Nephron progenitor cell (in vitro differentiated cells): ENCODE results near the gene RPS10.

Source experiments
- DNase-seq: peaks from one replicate; pipeline ENCODE4 v3.0.0; 2021
- H3K27ac Mint-ChIP-seq: 2 replicates; pipeline ENCODE4 v1.8.0; 2021; ENCODE audit warnings: mild to moderate bottlenecking, moderate library complexity, mixed read lengths
- H3K27me3 Mint-ChIP-seq: 2 replicates; pipeline ENCODE4 v1.8.0; 2021; ENCODE audit warnings: mild to moderate bottlenecking, low read depth, mixed read lengths; ENCODE audit not compliant: poor library complexity
- H3K36me3 Mint-ChIP-seq: 2 replicates; pipeline ENCODE4 v1.8.0; 2021; ENCODE audit warnings: low read depth, mixed read lengths
- H3K4me1 Mint-ChIP-seq: 2 replicates; pipeline ENCODE4 v1.8.0; 2021; ENCODE audit warnings: mixed read lengths
- H3K4me3 Mint-ChIP-seq: 2 replicates; pipeline ENCODE4 v1.8.0; 2021; ENCODE audit warnings: mild to moderate bottlenecking, moderate library complexity, mixed read lengths
- H3K9me3 Mint-ChIP-seq: 2 replicates; pipeline ENCODE4 v1.8.0; 2021; ENCODE audit warnings: mild to moderate bottlenecking, moderate library complexity, mixed read lengths
- TF ChIP-seq, protein P1 (sequence below): fragments of 200-600 bp; sonication (generic); IDR thresholded peaks from 2 replicates; pipeline ENCODE4 v1.5.0; 2021; ENCODE audit warnings: antibody characterized with exemption

The RPS10 gene

DNA sequence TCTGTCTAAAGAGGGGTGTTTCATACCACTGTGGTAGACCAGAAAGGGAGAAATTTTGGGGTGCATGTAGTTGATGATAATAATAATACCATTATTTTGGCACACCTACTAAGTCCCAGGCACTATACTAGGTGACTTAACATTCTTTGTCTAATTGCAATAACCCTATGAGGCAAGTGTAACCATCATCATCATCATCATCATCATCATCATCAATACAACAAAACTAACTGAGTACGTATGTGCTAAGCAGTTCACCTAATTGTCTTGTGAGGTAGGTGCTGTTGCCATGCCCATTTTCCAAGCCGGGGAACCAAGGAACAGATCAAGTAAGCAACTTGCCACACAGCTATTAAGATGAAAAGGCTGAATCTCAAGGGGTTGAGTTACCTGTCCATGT lies 37.4 kb upstream of the RPS10 start:
- TF ChIP-seq, protein P1, sequence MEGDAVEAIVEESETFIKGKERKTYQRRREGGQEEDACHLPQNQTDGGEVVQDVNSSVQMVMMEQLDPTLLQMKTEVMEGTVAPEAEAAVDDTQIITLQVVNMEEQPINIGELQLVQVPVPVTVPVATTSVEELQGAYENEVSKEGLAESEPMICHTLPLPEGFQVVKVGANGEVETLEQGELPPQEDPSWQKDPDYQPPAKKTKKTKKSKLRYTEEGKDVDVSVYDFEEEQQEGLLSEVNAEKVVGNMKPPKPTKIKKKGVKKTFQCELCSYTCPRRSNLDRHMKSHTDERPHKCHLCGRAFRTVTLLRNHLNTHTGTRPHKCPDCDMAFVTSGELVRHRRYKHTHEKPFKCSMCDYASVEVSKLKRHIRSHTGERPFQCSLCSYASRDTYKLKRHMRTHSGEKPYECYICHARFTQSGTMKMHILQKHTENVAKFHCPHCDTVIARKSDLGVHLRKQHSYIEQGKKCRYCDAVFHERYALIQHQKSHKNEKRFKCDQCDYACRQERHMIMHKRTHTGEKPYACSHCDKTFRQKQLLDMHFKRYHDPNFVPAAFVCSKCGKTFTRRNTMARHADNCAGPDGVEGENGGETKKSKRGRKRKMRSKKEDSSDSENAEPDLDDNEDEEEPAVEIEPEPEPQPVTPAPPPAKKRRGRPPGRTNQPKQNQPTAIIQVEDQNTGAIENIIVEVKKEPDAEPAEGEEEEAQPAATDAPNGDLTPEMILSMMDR = no peak
- H3K4me3 Mint-ChIP-seq = no peak overlapping the region
- peaks cover 51% of the 10 kb centered on the region for H3K27me3 Mint-ChIP-seq
- no peak overlapping the region for H3K27ac Mint-ChIP-seq
- DNase-seq = no peak
- no peaks in the 10 kb centered on the region for H3K36me3 Mint-ChIP-seq
- H3K9me3 Mint-ChIP-seq = no peaks in the 10 kb centered on the region
- peaks cover 33% of the 10 kb centered on the region for H3K4me1 Mint-ChIP-seq

DNA sequence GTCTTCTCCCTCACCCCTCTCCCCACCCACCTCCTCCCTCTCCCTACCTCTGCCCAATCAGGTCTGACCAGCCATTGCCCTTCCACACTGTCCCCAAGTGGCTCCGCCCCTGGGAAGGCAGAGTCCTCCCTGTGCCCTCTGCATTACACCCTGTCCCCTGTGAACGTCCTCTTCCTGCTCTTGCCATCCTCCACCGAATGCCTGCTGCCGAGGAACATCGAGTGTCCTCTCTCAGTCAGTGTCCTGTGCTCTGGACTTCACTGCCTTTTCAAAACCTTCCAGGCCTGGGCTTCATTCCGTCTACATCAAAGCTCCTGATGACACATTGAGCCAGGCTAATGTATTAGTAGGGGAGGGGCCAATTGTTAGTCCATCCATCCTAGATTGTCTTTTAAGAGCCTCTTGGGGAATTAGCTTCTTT lies 36.7 kb upstream of the RPS10 start:
- TF ChIP-seq, protein P1 = no peak
- Mint-ChIP-seq H3K4me3 (peak overlapping the region; percentile 45), H3K4me1 (peaks cover 33% of the 10 kb centered on the region), H3K9me3 (no peaks in the 10 kb centered on the region), H3K27ac (no peak overlapping the region), H3K36me3 (no peaks in the 10 kb centered on the region), H3K27me3 (peaks cover 50% of the 10 kb centered on the region)
- peak; percentile 59 for DNase-seq

DNA sequence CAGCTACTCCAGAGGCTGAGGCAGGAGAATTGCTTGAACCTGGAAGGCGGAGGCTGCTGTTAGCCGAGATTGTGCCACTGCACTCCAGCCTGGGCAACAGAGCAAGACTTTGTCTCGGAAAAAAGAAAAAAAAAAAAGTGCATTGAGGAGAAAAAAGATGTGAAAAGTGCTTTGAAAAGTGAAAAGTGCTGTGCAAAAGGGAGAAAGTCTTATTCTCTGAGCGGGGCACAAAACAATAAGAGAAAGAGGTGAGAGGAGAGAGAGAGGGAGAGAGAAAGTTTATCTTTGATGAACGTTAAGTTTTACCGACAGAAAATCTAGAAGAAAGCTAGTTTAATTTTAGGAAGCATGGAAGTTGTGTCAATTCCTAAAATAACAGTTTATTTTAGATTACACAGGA lies 36.1 kb upstream of the RPS10 start:
- Mint-ChIP-seq H3K27ac (no peak overlapping the region), H3K4me1 (peaks cover 38% of the 10 kb centered on the region), H3K36me3 (no peaks in the 10 kb centered on the region), H3K27me3 (peaks cover 46% of the 10 kb centered on the region), H3K9me3 (no peaks in the 10 kb centered on the region), H3K4me3 (peak overlapping the region; percentile 43)
- TF ChIP-seq, protein P1 = no peak
- no peak for DNase-seq

DNA sequence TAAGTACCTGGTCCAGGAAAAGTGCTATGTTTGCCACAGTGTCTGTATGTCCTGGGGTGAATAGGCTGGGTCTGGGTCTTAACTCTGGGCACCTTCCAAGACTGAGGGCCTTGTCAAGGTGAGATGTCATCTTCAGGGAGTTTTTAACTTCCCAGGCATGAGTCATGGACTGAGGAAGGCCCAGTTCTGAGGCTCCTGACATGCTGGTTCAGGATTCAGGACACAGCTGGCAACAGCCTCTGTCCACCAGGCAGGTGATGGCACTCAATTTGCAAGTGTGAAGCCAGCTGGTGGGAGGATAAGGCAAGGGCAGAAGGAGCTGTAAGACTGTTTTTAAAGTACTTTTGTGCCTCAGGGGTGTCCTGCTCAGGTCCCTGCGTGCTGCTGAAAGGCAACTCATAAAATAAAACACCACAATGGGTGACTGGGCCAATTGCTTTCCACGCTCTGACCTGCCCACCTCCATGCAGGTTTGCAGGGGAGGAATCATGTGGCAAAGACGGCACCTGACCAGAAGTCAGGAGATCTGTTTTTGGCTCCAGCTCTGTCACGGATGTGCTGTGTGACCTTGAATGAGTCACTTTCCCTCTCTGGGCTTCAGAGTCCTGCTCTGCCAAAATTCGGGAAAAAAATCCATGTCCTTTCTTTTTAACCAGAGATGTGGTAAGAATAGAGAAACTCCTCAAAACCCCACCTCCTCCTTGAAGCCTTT lies 35.1 kb upstream of the RPS10 start:
- Mint-ChIP-seq H3K27me3 (peaks cover 38% of the 10 kb centered on the region), H3K4me3 (no peak overlapping the region), H3K36me3 (no peaks in the 10 kb centered on the region), H3K27ac (no peak overlapping the region), H3K9me3 (no peaks in the 10 kb centered on the region), H3K4me1 (peaks cover 43% of the 10 kb centered on the region)
- no peak for DNase-seq
- TF ChIP-seq, protein P1 = no peak

DNA sequence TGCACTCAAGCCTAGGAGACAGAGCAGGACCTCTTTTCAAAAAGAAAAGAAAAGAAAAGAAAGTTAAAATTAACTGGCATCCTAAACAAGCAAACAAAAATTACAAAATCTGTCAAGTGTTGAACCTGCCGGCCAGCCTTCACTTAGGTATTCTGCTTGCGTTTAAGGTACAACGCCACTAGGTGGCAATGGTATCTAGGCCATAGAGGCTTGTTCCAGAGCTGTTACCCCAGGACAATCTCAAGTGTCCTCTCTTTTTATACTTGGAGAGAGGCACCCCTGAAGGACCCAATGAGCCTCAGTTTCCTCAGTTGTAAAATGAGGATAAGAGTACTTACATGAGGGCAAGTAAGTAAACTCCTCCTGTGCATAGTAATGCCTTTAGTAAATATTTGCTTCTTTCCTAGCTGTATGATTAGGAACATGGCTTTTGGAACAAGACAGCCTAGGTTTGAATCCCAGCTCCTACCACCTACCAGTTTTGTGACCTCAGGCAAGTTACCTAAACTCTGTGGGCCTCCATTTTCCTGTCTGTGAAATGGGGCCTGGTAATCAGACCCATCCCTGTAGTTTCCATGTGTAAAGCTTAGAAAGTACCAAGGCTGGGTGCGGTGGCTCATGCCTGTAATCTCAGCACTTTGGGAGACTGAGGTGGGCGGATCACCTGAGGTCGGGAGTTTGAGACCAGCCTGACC lies 34.2 kb upstream of the RPS10 start:
- DNase-seq = peak; percentile 51
- TF ChIP-seq, protein P1 = peak; percentile 76
- H3K36me3 Mint-ChIP-seq = no peaks in the 10 kb centered on the region
- no peak overlapping the region for H3K4me3 Mint-ChIP-seq
- H3K27ac Mint-ChIP-seq = no peak overlapping the region
- peaks cover 31% of the 10 kb centered on the region for H3K27me3 Mint-ChIP-seq
- peaks cover 38% of the 10 kb centered on the region for H3K4me1 Mint-ChIP-seq
- no peaks in the 10 kb centered on the region for H3K9me3 Mint-ChIP-seq
